Coronary artery (tissue), 2 donors: ENCODE measurements around the gene ANKS1B.

Experiments
- DNase-seq: peaks from one replicate; pipeline ENCODE4 v3.0.0-alpha.2; 2017; ENCODE audit warnings: low spot score
- H3K27ac ChIP-seq, 2 donors: fragments of 200-600 bp; sonication (generic); one replicate each; pipeline ENCODE4 v1.5.1; 2016 to 2019
- H3K4me3 ChIP-seq: fragments of 200-600 bp; sonication (generic); 2 replicates; pipeline ENCODE4 v1.5.1; 2016; ENCODE audit warnings: mild to moderate bottlenecking, moderate library complexity
- TF ChIP-seq, protein P1 (sequence below): fragments of 200-600 bp; sonication (generic); IDR thresholded peaks from one replicate; pipeline ENCODE4 v1.5.1; 2019; ENCODE audit warnings: antibody characterized with exemption

The ANKS1B gene

DNA sequence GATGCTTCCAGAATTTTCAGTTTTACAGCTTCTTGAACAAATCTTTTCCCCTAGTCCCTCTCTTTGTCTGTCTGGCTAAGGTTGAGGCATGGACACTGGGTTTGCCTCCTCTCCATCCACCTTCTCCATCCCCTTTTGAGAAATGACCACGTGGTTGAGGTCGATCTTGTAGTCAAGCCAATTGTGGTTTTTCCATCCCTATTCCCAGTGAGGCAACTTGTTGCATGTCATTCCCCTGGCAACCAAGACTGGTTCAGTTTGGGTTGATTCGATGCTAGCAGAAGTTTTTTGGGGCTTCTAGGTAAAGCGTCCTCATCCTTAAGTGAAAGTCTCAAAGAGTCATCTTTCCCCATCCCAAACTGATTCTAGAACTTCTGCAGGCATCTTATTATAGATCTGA is 1038.9 kb downstream of the ANKS1B start:
- no peak overlapping the region for H3K27ac ChIP-seq
- H3K4me3 ChIP-seq = no peak overlapping the region
- no peak for DNase-seq
- TF ChIP-seq, protein P1, sequence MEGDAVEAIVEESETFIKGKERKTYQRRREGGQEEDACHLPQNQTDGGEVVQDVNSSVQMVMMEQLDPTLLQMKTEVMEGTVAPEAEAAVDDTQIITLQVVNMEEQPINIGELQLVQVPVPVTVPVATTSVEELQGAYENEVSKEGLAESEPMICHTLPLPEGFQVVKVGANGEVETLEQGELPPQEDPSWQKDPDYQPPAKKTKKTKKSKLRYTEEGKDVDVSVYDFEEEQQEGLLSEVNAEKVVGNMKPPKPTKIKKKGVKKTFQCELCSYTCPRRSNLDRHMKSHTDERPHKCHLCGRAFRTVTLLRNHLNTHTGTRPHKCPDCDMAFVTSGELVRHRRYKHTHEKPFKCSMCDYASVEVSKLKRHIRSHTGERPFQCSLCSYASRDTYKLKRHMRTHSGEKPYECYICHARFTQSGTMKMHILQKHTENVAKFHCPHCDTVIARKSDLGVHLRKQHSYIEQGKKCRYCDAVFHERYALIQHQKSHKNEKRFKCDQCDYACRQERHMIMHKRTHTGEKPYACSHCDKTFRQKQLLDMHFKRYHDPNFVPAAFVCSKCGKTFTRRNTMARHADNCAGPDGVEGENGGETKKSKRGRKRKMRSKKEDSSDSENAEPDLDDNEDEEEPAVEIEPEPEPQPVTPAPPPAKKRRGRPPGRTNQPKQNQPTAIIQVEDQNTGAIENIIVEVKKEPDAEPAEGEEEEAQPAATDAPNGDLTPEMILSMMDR = no peak

DNA sequence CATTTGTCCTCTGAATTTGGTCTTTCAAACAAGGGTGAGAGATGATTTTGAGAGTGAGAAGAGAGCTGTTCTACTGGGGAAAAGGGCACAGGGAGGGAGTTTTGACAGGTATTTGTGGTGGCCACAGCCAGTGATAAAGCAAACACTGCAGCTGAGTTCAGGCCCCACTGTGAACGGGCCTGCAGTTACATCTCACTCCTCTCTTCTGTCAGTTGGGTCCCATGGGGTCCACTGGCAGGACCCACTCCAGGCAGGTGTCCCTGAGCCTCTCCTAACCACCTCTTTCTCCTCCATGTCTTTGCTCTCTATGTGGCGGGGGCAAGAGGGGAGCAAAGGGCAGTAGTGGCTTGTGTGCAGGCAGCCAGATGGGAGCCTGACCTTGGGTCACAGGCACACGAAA is 1044.8 kb downstream of the ANKS1B start:
- no peak overlapping the region for H3K4me3 ChIP-seq
- DNase-seq = no peak
- TF ChIP-seq, protein P1 = no peak
- H3K27ac ChIP-seq = no peak overlapping the region

DNA sequence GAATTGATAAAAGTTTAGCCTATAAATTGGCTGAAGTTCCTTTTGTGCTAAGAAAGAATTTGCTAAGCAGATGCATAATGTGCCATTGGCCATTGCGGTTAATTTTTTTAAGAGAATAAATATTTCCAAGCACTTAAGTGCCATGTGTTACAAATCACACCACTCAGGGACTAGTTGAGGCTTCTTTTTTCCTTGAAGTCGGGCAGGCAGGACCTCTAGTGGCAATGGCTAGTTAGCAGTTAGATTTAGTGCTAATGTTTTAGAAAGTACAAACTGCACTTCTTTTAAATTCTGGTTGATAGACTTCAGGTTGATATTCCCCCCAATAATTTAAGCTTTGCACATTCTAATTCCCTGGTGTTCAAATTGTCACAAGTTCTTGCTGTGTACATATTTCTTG is 1045.4 kb downstream of the ANKS1B start:
- TF ChIP-seq, protein P1 = no peak
- no peak for DNase-seq
- no peak overlapping the region for H3K4me3 ChIP-seq
- H3K27ac ChIP-seq = no peak overlapping the region

DNA sequence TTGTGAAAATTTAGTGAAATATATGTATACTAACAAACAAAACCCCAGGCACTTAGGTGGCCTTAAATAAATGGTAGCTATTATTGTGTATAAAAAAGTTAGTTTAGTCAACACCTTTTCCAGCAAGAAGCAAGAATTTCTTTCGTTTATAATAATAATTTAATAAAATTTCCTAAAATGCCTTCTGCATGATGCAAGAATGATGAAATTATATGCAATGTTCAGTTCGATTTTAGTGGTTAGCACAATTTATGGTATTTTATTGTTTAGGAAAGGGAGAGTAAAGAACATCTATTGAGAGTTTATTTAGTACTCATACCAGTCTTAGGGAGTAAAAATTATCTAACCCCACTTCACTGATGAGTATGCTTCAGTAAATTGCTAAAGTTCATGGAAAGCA is 1048.9 kb downstream of the ANKS1B start:
- Histone ChIP-seq H3K4me3 (no peak overlapping the region), H3K27ac (no peak overlapping the region)
- no peak for DNase-seq
- TF ChIP-seq, protein P1 = no peak

DNA sequence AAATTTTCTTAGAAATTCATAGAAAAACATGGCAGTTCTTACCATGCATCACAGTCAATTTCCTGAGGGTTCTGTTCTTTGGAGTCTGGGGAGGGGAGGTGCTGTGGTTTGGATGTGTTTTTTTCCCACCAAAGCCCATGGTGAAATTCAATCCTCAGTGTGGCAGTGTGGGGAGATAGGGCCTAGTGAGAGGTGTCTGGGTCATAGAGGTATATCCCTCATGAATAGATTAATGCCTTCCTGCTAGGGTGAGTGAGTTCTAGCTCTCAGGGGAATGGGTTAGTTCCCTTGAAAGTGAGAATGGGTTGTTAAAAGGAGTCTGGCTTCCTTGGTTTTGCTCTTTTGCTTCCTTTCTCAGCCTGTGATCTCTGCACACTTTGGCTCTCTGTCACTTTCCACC is 1061.9 kb downstream of the ANKS1B start:
- DNase-seq = no peak
- TF ChIP-seq, protein P1 = no peak
- H3K27ac ChIP-seq = no peak overlapping the region
- H3K4me3 ChIP-seq = no peak overlapping the region

DNA sequence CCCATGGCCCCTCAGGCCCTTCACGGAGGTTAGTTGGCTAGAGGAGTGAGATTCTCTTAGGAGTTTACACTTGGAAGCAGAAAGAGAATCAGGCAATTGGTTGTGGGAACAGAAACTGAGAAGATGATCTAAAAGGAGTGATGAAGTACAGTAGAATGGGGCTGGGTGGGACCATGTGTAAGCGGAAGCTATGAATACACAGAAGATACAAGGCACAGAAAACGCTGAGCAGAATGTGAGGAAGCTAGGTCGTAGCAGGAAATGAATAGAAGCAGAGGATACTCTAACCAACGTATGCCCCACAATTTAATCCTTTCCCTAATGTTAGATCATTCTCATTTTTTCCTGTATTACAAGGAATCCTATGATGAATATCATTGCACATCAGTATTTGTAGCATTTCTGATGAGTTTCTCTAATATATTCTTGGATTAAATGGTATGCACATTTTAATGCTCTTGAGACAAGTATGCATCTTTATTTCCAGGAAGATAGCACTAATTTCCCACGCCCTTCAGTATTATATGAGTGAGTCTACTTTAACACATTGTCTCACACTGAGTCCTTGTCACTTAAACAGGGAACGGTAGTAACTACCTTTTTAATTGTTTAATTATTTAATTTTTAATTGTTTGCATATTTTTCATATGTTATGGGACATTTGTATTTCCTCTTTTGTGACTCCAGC is 1066.4 kb downstream of the ANKS1B start:
- no peak for DNase-seq
- H3K4me3 ChIP-seq = no peak overlapping the region
- H3K27ac ChIP-seq = no peak overlapping the region
- TF ChIP-seq, protein P1 = no peak

DNA sequence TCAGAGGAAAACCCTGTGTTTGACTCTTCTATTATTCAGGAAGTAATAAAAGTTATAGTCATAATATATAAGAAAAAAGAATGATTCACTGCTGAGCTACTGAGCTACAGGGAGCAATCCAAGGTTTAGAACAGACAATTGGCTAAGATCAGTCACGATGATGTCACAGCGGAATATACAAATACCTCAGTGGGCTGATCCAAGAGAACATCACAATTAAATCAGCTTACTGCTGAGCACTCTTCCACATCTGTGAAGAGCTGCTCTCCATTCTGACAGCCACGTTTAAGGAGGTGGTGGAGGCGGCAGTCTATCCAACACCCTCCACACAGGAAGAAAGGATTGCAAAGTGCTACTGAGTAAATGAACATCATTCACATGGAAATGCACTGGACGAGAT is 1068.6 kb downstream of the ANKS1B start:
- H3K4me3 ChIP-seq = no peak overlapping the region
- H3K27ac ChIP-seq = no peak overlapping the region
- DNase-seq = no peak
- TF ChIP-seq, protein P1 = no peak
